Testis (tissue), 5 donors: ENCODE data around the gene ORC5. TPM values are rescaled to one million over a fixed set of nuclear protein-coding genes. Genes with fewer than 3 reads are reported as not detected.

Source experiments
- DNase-seq: peaks from one replicate; pipeline ENCODE4 v3.0.0-alpha.2; 2019
- H3K27ac ChIP-seq, 2 donors: fragments of 200-600 bp; sonication (generic); one replicate each; pipeline ENCODE4 v1.5.1; 2019
- H3K27me3 ChIP-seq: fragments of 200-600 bp; sonication (generic); one replicate; pipeline ENCODE4 v1.5.1; 2019
- H3K36me3 ChIP-seq: fragments of 200-600 bp; sonication (generic); one replicate; pipeline ENCODE4 v1.5.1; 2017; ENCODE audit warnings: low read depth; ENCODE audit errors: missing control alignments
- H3K4me1 ChIP-seq: fragments of 200-600 bp; sonication (generic); one replicate; pipeline ENCODE4 v1.5.1; 2019
- H3K4me3 ChIP-seq, 2 donors: fragments of 200-600 bp; sonication (generic); one replicate each; pipeline ENCODE4 v1.5.1; 2017 to 2019
- H3K9me3 ChIP-seq: fragments of 200-600 bp; sonication (generic); one replicate; pipeline ENCODE4 v1.5.1; 2017
- POLR2A ChIP-seq: fragments of 450-650 bp; IDR thresholded peaks from one replicate; pipeline ENCODE4 v1.6.1; 2017; ENCODE audit warnings: antibody characterized with exemption, mild to moderate bottlenecking, moderate library complexity
- WGBS, 2 donors: methylation state at CpG; one replicate each; pipeline ENCODE4 v1.1.5; 2018; 5-methylcytosine and 5-hydroxymethylcytosine counted together
- intact Hi-C: fragments of 100-400 bp; cut with DNase I; formaldehyde crosslinking; loops from one replicate; pipeline ENCODE4 v1.15.1; 2023; ENCODE audit warnings: low total_unique reads
- long read RNA-seq, 2 donors: transcript quantifications; one replicate each; lab custom pipeline, GENCODE V29; 2026
- polyA plus RNA-seq: library from polyadenylated mRNA; stranded (reverse); fragments of 350-450 nt; fragmentation: Illumina TruSeq; extraction: RNeasy Lipid Tissue Mini Kit (QIAGEN cat#74804); gene quantifications from one replicate; pipeline ENCODE4 v1.2.3, GENCODE V29; 2014; ENCODE audit warnings: low read depth, low replicate concordance; ENCODE audit not compliant: insufficient read depth
- total RNA-seq, 2 donors: library from RNA; depleted of rRNA; stranded (reverse); fragments of >200 nt; gene quantifications; one replicate each; pipeline ENCODE4 v1.2.3, GENCODE V29; 2016
- TF ChIP-seq, protein P1 (sequence below), 3 experiments: fragments of 450-650 bp in 2 of 3; fragments of 200-600 bp in 1 of 3; sonication (generic) in 1 of 3; IDR thresholded peaks; one replicate each; pipeline ENCODE4 v1.5.1; 2016 to 2019; ENCODE audit warnings: antibody characterized with exemption in 3 of 3, mild to moderate bottlenecking in 2 of 3, moderate library complexity in 1 of 3

The ORC5 gene
- 100 to 1,000 TPM in 1 of 2 donors, 10 to 100 TPM in 1; 36.9 to 107 TPM for total RNA-seq
- 36.5 TPM for polyA plus RNA-seq
- long read RNA-seq, donor 1, transcript ORC5-201 (14 exons, 1,958 nt): major isoform, 6 of 20 reads
- long read RNA-seq, donor 1, partial matches to known transcripts: 12 of 20 reads
- long read RNA-seq, donor 1, other reads (novel, unspliced or antisense): 0 of 20 reads
- long read RNA-seq, donor 2, transcript ORC5-201 (14 exons, 1,958 nt): major isoform, 8 of 8 reads
- long read RNA-seq, donor 2, partial matches to known transcripts: 0 of 8 reads
- long read RNA-seq, donor 2, other reads (novel, unspliced or antisense): 0 of 8 reads

DNA sequence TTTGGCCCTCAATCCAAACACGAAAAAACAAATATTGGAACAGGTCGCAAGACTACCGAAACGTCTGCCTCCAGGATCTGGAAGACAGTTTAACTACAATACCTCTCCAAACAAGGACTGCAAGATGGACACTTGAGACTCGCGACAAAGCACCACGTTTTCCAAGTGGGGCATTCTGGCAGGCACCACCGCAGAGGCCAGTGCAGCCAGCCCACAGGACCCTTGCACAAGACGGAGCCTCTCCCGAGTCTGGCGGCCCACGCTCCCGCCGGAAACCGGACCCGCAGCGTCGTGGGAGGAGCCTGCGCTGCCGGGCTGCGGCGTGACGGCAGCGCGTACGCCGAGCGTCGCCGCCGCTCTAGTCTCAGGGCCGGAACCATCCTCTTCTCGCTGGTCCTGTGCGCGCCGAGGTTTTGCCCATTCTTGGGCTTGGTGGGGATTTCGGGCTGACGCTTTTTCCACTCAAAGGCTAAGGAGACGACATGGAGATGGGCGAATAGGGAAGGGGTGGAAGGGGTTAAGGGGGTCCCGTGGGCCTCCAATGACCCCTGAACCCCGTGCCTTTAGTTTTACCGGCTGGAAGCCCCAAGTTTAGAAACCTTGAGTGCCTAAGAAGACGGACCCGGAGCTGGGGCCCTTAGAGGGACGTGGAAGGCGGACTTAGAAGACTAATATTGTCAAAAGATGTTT lies at the start of gene ORC5:
Gene ORC5 (minus strand): TSS at position 283 of the 690 bp plus-strand sequence. CDS start 109 bp downstream, at position 174.
- Histone ChIP-seq H3K4me3 (peak within 1 kb of the TSS; percentile 65 to 81), H3K36me3 (no peaks in the 10 kb centered on the region), H3K27me3 (no peaks in the 10 kb centered on the region), H3K9me3 (no peaks in the 10 kb centered on the region), H3K4me1 (peaks cover 14% of the 10 kb centered on the region), H3K27ac (peak within 1 kb of the TSS; percentile 79 to 90)
- intact Hi-C loops: no loop called here
- peak; percentile 4 for TF ChIP-seq POLR2A
- TF ChIP-seq, protein P1, sequence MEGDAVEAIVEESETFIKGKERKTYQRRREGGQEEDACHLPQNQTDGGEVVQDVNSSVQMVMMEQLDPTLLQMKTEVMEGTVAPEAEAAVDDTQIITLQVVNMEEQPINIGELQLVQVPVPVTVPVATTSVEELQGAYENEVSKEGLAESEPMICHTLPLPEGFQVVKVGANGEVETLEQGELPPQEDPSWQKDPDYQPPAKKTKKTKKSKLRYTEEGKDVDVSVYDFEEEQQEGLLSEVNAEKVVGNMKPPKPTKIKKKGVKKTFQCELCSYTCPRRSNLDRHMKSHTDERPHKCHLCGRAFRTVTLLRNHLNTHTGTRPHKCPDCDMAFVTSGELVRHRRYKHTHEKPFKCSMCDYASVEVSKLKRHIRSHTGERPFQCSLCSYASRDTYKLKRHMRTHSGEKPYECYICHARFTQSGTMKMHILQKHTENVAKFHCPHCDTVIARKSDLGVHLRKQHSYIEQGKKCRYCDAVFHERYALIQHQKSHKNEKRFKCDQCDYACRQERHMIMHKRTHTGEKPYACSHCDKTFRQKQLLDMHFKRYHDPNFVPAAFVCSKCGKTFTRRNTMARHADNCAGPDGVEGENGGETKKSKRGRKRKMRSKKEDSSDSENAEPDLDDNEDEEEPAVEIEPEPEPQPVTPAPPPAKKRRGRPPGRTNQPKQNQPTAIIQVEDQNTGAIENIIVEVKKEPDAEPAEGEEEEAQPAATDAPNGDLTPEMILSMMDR (IDR thresholded peaks at IDR 0.05): no peak
- 0 to 1% methylated on average over 13 to 41 of the region's 47 CpGs for WGBS, 2 donors
- DNase-seq: peak; percentile 82

DNA sequence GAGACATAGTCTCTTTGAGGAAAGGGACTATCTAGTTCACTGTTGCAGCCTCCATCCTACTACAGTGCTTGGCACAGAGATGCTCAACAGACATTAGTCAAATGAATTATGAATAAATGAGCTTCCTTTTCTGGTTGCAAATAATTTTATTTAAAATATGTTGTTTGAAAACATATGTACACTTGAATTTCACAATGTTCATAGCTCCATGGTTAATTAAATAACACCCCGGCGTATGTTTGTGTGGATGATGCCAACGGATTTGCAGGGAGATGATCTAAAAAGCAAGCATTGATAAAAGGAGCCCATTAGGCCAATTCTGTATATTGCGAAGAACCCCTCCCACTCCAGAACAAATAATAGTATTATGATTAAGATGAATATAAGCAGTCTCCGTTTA lies 47.8 kb upstream of the ORC5 start:
- DNase-seq: no peak
- intact Hi-C loops: no loop called here
- TF ChIP-seq, protein P1 (IDR thresholded peaks at IDR 0.05): no peak
- TF ChIP-seq POLR2A: no peak
- Histone ChIP-seq H3K9me3 (no peaks in the 10 kb centered on the region), H3K4me1 (no peaks in the 10 kb centered on the region), H3K36me3 (no peaks in the 10 kb centered on the region), H3K4me3 (no peak overlapping the region), H3K27me3 (no peaks in the 10 kb centered on the region), H3K27ac (no peak overlapping the region)
- 87 to 93% methylated on average over 5 of the region's 5 CpGs for WGBS, 2 donors

DNA sequence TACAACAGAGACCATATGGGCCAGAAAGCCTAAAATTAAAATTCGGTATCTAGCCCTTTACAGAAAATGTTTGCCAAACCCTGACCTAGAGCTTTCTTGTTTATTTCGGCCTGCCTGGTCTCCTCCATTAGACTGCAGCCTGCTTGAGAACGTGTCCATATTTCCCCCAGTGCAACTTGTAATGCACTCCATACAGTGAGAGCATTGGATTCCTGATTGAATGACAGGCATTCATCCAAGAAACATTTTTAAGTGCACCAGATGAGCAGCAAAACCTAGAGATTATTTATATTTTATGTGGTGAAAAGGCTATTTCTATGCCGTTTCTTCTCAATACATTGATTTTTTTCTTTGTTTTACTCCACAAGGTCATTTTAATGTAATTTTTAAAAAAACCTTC lies 47.4 kb upstream of the ORC5 start:
- Histone ChIP-seq H3K36me3 (no peaks in the 10 kb centered on the region), H3K9me3 (no peaks in the 10 kb centered on the region), H3K4me1 (no peaks in the 10 kb centered on the region), H3K27ac (no peak overlapping the region), H3K4me3 (no peak overlapping the region), H3K27me3 (no peaks in the 10 kb centered on the region)
- DNase-seq: no peak
- intact Hi-C loops: no loop called here
- 82 to 83% methylated on average over 4 of the region's 4 CpGs for WGBS, 2 donors
- TF ChIP-seq, protein P1 (IDR thresholded peaks at IDR 0.05): no peak
- TF ChIP-seq POLR2A: no peak

DNA sequence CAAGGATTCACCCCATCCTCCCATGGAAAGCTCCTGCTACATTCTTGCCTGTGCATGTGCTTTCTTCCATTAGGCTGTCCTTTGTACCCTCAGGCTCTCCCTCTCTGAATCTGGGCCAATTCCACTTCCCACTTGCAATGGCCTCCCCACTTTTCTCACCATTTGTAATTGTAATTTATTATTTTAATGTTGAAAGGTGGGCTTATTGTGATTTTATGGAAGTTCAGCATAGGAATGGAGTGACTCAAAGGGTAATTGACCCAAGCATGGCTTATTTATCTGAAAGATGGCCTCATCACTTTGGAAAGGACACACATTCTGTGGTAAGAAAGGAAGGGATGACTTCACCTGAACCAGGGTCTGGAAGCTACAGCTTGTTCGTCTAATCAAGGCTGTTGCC lies 46.9 kb upstream of the ORC5 start:
- no peak for DNase-seq
- Histone ChIP-seq H3K4me3 (no peak overlapping the region), H3K27ac (no peak overlapping the region), H3K36me3 (no peaks in the 10 kb centered on the region), H3K4me1 (no peaks in the 10 kb centered on the region), H3K9me3 (no peaks in the 10 kb centered on the region), H3K27me3 (no peaks in the 10 kb centered on the region)
- TF ChIP-seq, protein P1 (IDR thresholded peaks at IDR 0.05): no peak
- intact Hi-C loops: no loop called here
- 84% methylated on average over 1 of the region's 1 CpG for WGBS, 2 donors
